ENCODE data around the gene CIAPIN1. TPM values are rescaled to one million over a fixed set of nuclear protein-coding genes. Genes with fewer than 3 reads are reported as not detected.
"Not testable (repeated sequence)": the region's sequence is repeated elsewhere in the genome, so short reads cannot be mapped to it uniquely, and the experiment has no call there.

CIAPIN1 gene
- total and polyA plus RNA-seq, 7 donors = 17.1 to 46.2 (median 22.5) TPM

DNA sequence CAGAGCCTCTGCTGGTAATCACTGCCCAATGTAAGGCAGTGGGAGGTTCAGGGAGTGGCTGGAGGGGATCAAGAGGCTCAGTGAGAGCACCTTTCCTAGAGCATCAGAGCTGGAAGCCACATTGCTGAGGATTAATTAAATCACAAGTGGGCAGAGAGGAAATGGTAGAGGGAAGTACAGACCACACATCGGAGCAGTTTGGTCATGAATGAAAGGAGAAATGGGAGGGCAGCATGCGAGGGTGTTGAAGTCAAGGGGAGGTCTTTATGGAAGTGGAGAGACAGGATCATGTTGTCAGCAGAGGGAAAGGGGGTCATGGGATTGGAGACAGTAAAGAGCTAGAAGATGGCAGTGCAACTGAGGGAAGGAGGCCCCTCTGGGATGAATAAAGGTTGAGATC, 40.3 kb downstream of the CIAPIN1 start:
- TF ChIP-seq POLR2A (IDR thresholded peaks at IDR 0.05) (no peak), POLR2AphosphoS5 (IDR thresholded peaks at IDR 0.05) (no peak), EP300 (IDR thresholded peaks at IDR 0.05) (no peak)
- TF ChIP-seq, protein P1, sequence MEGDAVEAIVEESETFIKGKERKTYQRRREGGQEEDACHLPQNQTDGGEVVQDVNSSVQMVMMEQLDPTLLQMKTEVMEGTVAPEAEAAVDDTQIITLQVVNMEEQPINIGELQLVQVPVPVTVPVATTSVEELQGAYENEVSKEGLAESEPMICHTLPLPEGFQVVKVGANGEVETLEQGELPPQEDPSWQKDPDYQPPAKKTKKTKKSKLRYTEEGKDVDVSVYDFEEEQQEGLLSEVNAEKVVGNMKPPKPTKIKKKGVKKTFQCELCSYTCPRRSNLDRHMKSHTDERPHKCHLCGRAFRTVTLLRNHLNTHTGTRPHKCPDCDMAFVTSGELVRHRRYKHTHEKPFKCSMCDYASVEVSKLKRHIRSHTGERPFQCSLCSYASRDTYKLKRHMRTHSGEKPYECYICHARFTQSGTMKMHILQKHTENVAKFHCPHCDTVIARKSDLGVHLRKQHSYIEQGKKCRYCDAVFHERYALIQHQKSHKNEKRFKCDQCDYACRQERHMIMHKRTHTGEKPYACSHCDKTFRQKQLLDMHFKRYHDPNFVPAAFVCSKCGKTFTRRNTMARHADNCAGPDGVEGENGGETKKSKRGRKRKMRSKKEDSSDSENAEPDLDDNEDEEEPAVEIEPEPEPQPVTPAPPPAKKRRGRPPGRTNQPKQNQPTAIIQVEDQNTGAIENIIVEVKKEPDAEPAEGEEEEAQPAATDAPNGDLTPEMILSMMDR (IDR thresholded peaks at IDR 0.05) = no peak
- Histone ChIP-seq H3K4me3 (no peak overlapping the region), H3K4me1 (no peaks in the 10 kb centered on the region), H3K27ac (no peak overlapping the region), H3K36me3 (no peaks in the 10 kb centered on the region), H3K27me3 (no peaks in the 10 kb centered on the region), H3K9me3 (no peaks in the 10 kb centered on the region)
- WGBS, 2 donors = 38 to 69% methylated on average over 2 of the region's 2 CpGs
- DNase-seq = no peak
- intact Hi-C loops (cut with DNase I) = no loop called here

DNA sequence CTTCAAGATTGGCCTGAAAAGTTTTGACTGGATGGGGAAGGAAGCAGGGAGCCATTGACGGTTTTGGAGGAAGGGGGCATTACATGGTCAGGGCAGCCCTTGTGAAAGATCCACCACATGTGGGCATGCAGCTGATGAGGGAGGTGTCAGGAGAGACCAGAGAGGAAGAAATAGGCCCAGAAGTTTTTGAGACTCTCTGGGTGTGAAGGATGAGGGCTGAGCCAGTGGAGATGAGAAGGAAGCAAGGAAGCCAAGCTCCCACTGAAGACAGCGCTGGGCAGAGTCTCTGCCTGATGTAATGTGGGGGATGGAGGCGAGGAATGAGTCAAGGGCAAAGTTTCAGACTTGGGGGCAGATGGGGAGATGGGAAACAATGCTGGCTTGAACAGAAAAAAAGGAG, 42.1 kb downstream of the CIAPIN1 start:
- Histone ChIP-seq H3K9me3 (no peaks in the 10 kb centered on the region), H3K4me3 (no peak overlapping the region), H3K27me3 (no peaks in the 10 kb centered on the region), H3K36me3 (no peaks in the 10 kb centered on the region), H3K27ac (no peak overlapping the region), H3K4me1 (no peaks in the 10 kb centered on the region)
- WGBS, 2 donors = 74 to 83% methylated on average over 3 of the region's 3 CpGs
- DNase-seq = no peak
- intact Hi-C loops (cut with DNase I) = no loop called here
- no peak for TF ChIP-seq POLR2AphosphoS5 (IDR thresholded peaks at IDR 0.05)
- TF ChIP-seq, protein P1 (IDR thresholded peaks at IDR 0.05) = no peak
- no peak for TF ChIP-seq POLR2A (IDR thresholded peaks at IDR 0.05)
- TF ChIP-seq EP300 (IDR thresholded peaks at IDR 0.05) = no peak

DNA sequence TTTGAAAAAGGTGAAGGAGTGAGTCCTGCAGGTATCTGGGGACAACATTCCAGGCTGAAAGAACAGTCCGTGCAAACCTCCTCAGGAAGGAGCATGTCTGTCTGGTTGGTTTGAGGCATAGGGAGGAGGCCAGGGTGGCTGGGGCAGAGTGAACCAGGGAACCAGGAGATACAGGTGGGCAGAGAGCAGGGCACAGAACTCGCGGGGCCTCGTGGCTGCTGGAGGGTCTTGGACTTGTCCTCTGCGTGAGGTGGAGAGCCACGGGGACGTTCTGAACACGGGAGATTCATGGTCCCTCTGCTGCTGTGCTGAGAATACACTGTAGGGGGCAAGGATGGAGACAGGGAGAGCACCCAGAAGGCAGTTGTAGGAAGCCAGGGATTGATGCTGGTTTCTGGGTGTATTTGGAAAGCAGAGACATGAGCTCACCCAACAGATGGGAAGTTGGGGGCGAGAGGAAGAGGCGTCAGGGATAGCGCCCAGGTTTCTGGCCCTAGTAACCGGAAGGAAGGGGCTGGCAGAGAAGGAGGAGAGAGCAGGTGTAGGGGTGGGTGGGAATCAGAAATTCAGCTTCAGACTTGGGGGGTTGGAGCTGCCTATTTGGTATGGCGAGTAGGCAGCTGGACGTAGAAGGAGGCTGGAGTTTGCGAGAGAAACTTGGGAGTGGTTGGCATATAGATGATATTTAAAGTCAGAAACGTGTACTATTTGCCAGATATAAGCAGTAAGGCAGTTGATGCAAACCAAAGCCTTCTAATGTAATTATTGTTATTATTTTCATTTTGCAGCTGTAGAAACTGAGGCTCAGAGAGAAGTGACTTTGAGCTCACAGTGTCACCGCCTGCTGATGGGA, 43.0 kb downstream of the CIAPIN1 start, which contains the start of gene CCL17:
TSS of gene CCL17 (plus strand) at position 803 of the 853 bp plus-strand sequence. CDS start 9,166 bp downstream, outside the sequence.
- no peaks in the 10 kb centered on the region for H3K4me1 ChIP-seq
- TF ChIP-seq, protein P1 (IDR thresholded peaks at IDR 0.05) = no peak
- TF ChIP-seq POLR2AphosphoS5 (IDR thresholded peaks at IDR 0.05) (no peak), EP300 (IDR thresholded peaks at IDR 0.05) (no peak), POLR2A (IDR thresholded peaks at IDR 0.05) (no peak)
- DNase-seq = no peak
- WGBS, 2 donors = 80 to 82% methylated on average over 17 of the region's 17 CpGs
- no peaks in the 10 kb centered on the region for H3K9me3 ChIP-seq
- no peak within 1 kb of the TSS for H3K27ac ChIP-seq
- intact Hi-C loops (cut with DNase I) = no loop called here
- H3K36me3 ChIP-seq = no peaks in the 10 kb centered on the region
- no peak within 1 kb of the TSS for H3K4me3 ChIP-seq
- H3K27me3 ChIP-seq = no peaks in the 10 kb centered on the region

DNA sequence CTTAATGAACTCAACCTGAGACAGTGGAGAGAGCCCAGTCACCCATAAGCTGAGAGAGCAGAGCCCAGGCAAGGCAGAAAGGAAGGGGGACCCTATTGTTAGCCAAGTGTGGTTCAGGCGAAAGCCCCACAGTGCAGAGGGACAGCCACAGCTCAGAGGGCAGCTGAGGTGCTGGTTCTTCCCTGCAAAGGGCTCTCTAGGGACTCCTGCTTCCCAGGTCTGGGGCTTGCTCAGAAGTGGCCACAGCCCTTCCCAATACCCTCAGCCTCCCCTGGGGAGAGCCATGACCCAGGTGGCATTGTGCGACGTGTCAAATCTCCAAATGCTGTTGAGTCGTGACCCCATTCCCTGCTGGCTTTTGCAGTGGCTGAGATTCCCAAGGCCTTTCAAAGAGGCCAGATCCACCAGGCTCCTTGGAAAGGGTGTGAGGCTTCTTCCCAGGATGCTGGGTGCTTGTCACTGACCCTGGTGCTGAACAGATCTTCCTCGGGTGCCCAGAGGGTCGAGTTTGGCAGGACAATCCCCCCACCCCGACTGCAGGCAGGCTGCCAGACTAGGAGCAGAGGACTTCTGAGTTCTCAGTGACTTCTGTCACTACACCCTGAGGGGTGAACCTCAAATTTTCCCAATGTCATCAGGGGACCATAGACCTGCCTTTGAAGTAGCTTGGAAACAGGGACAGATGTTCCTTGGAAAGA, 45.1 kb downstream of the CIAPIN1 start:
- H3K4me1 ChIP-seq = no peaks in the 10 kb centered on the region
- intact Hi-C loops (cut with DNase I) = no loop called here
- TF ChIP-seq POLR2AphosphoS5 (IDR thresholded peaks at IDR 0.05) (no peak), EP300 (IDR thresholded peaks at IDR 0.05) (no peak), POLR2A (IDR thresholded peaks at IDR 0.05) (no peak)
- TF ChIP-seq, protein P1 (IDR thresholded peaks at IDR 0.05) = no peak
- no peaks in the 10 kb centered on the region for H3K9me3 ChIP-seq
- no peaks in the 10 kb centered on the region for H3K36me3 ChIP-seq
- H3K27ac ChIP-seq = no peak overlapping the region
- no peaks in the 10 kb centered on the region for H3K27me3 ChIP-seq
- no peak overlapping the region for H3K4me3 ChIP-seq
- DNase-seq = no peak
- WGBS, 2 donors = 68 to 69% methylated on average over 7 of the region's 7 CpGs

DNA sequence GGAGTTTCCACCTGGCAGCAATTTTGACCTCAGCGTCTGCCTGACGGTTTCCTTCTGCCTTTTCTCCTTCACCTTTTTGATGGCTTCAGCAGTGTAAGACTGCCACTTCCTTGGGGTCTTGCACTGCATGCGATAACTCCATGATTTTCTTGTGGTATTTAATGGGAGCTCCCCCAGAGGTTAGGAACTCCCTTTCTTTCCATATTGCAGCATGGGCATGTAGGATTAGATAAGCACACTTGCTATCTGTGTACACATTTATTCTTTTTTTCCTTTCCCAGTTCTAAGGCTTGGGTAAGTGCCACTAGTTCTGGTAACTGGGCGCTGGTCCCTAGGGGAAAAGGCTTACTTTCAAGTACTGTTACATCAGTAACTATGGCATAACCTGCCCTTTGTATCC, 49.7 kb downstream of the CIAPIN1 start:
- WGBS, 2 donors = 94% methylated on average over 4 of the region's 4 CpGs
- H3K4me1 ChIP-seq; H3K9me3 ChIP-seq; DNase-seq; H3K27ac ChIP-seq; H3K27me3 ChIP-seq; H3K36me3 ChIP-seq; H3K4me3 ChIP-seq; intact Hi-C loops (cut with DNase I): not testable (repeated sequence)
